ENCODE results near the gene MYOZ2. TPM values are rescaled to one million over a fixed set of nuclear protein-coding genes. Genes with fewer than 3 reads are reported as not detected.
A peak's percentile ranks its signal among the peaks of the same experiment; 100 is the strongest.

The MYOZ2 gene
- total RNA-seq, 1 experiment from 2014 or later, result not detected

DNA sequence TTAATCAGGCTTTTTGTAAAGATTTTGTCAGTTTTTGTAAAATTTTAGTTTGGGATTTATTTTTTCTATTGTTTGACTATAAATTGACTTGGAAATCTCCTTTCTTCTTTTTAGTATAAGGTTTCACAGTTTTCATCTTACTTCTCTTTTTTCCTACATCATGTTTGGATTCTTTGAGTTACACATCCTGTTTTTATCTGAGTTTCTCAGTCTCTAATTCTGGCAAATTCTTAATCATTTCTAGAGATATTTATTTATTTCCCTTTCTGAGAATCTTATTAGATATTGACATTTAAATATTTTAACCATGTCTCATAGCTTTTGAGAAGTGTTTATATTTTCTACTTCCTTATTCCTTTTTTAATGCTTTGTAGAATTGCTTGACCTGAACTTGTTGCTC lies 97.6 kb downstream of the MYOZ2 start:
- H3K9me3 Mint-ChIP-seq (ENCODE audit: unreplicated experiment), result no peaks in the 10 kb centered on the region
- TF ChIP-seq CTCF (IDR thresholded peaks at IDR 0.05; ENCODE audit: unreplicated experiment), result no peak
- no TSS peak for BruUV-seq (replicated peaks)
- peaks cover 24% of the 10 kb centered on the region for H3K4me1 Mint-ChIP-seq (ENCODE audit: insufficient read depth, unreplicated experiment)
- H3K36me3 Mint-ChIP-seq (ENCODE audit: insufficient read depth, unreplicated experiment), result peaks cover 28% of the 10 kb centered on the region
- POLR2A ChIA-PET, result interaction anchor here (0.7 to 1.6 kb wide), 4 partner anchors 20 to 1648 kb away, joined by 3 to 6 read pairs (median 4); partner anchors contain the start of gene USP53
- CTCF ChIA-PET, result interaction anchor here (1.0 kb wide), 1 partner anchor 144 kb away, joined by 3 read pairs; no protein-coding TSS in a partner anchor
- intact Hi-C loops (cut with micrococcal nuclease), result no loop called here
- DNase-seq (ENCODE audit: unreplicated experiment), result no peak
- H3K4me3 Mint-ChIP-seq (ENCODE audit: unreplicated experiment), result no peak overlapping the region
- H3K27me3 Mint-ChIP-seq (ENCODE audit: insufficient read depth, unreplicated experiment), result no peaks in the 10 kb centered on the region
- H3K27ac Mint-ChIP-seq (ENCODE audit: low read depth, unreplicated experiment), result peak overlapping the region; percentile 76

GRCh38 chr4:119233750-119234149 lies 98.1 kb downstream of the MYOZ2 start:
- peak; percentile 10 for DNase-seq (ENCODE audit: unreplicated experiment)
- POLR2A ChIA-PET, result interaction anchor here (0.7 to 1.0 kb wide), 3 partner anchors 15 to 98 kb away, joined by 3 to 6 read pairs (median 3); partner anchors contain the start of gene USP53
- Mint-ChIP-seq H3K4me3 (ENCODE audit: unreplicated experiment) (no peak overlapping the region), H3K9me3 (ENCODE audit: unreplicated experiment) (no peaks in the 10 kb centered on the region), H3K4me1 (ENCODE audit: insufficient read depth, unreplicated experiment) (peaks cover 26% of the 10 kb centered on the region), H3K36me3 (ENCODE audit: insufficient read depth, unreplicated experiment) (peaks cover 33% of the 10 kb centered on the region), H3K27me3 (ENCODE audit: insufficient read depth, unreplicated experiment) (no peaks in the 10 kb centered on the region), H3K27ac (ENCODE audit: low read depth, unreplicated experiment) (peak overlapping the region; percentile 76)
- TF ChIP-seq CTCF (IDR thresholded peaks at IDR 0.05; ENCODE audit: unreplicated experiment), result no peak
- BruUV-seq (replicated peaks), result no TSS peak
- CTCF ChIA-PET, result interaction anchor here (0.7 to 1.0 kb wide), 2 partner anchors 145 to 500 kb away, joined by 3 read pairs; no protein-coding TSS in a partner anchor
- intact Hi-C loops (cut with micrococcal nuclease), result no loop called here

DNA sequence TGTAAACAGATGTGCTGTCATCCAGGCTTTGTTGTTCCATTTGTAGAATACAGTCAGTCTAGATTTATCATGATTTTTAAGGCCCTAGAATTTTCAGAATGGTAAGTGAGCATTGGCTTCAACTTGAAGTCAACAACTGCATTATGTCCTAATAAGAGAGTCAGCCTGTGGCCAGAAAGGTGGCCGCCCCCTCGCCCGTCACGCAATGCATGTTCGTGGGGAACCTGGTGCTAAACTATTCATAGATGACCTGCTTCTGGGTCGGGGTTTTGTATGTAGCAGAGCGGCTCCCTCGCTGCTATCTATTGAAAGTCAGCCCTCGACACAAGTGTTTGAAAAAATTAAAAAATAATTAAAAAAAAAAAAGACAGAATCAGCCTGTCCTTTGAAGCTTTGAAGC lies 101.6 kb downstream of the MYOZ2 start:
- BruUV-seq (replicated peaks), result no TSS peak
- Mint-ChIP-seq H3K4me3 (ENCODE audit: unreplicated experiment) (no peak overlapping the region), H3K4me1 (ENCODE audit: insufficient read depth, unreplicated experiment) (peaks cover 19% of the 10 kb centered on the region), H3K36me3 (ENCODE audit: insufficient read depth, unreplicated experiment) (peaks cover 46% of the 10 kb centered on the region), H3K9me3 (ENCODE audit: unreplicated experiment) (no peaks in the 10 kb centered on the region), H3K27me3 (ENCODE audit: insufficient read depth, unreplicated experiment) (no peaks in the 10 kb centered on the region), H3K27ac (ENCODE audit: low read depth, unreplicated experiment) (no peak overlapping the region)
- no peak for TF ChIP-seq CTCF (IDR thresholded peaks at IDR 0.05; ENCODE audit: unreplicated experiment)
- CTCF ChIA-PET, result interaction anchor here (0.7 to 0.9 kb wide), 3 partner anchors 150 to 1055 kb away, joined by 3 to 4 read pairs (median 3); no protein-coding TSS in a partner anchor
- no peak for DNase-seq (ENCODE audit: unreplicated experiment)
- POLR2A ChIA-PET, result interaction anchor here (0.7 kb wide), 1 partner anchor 9 kb away, joined by 3 read pairs; no protein-coding TSS in a partner anchor
- intact Hi-C loops (cut with micrococcal nuclease), result no loop called here

Other genes starting within 250 kb of the MYOZ2 start
- 0.42 and 0.61 TPM in 2 replicates for gene SYNPO2, start 247.0 kb upstream of the MYOZ2 start, total RNA-seq (2022)
- gene USP53, start 76.9 kb downstream of the MYOZ2 start, total RNA-seq (2022), result 47.4 and 68.0 TPM in 2 replicates
- not detected in 2 replicates for gene FABP2, start 186.3 kb downstream of the MYOZ2 start, total RNA-seq (2022)

All from MCF 10A (cell line).